ENCODE measurements around the gene PPP3CB.

Gene PPP3CB

DNA sequence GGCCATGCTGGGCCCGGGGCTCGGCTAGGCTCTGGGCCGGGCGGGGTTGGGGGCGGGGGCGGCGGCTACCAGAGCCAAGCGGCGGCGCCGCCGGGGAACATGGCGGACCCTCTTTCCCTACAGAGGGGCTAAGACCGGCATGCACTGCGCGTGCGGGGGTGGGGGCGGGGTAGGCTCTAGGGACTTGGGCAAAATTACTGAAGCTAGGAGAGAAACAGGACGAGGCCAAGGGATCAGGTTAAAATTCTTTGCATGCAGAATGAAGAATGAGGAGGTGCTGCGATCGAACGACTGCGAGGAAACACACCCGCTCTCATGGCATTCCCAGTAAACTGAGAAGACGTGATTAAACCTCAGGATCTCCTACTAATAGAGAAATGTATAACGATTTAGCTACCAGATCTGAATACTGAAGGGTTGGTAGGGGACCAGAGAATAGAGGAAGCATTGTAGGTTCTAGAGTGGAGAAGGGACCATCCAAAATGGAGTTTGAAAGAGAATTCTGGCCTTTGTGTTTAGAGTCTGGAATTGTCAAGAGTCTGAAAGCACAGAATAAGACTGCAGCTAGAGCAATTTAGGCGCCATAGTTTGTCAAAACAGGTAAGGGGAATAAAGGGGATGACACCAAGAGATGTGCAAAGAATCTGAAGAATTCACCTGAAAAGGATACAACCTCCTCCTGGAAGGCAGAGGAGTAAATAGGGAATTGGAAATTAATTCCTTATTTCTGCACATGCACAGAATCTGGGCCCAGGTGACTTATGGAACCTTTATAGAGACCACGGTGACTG is at the start of gene PPP3CB:
TSS of gene PPP3CB (minus strand) at position 141 of the 791 bp plus-strand sequence. CDS start at position 6, 135 bp downstream.
- in situ Hi-C loops (cut with HindIII; ENCODE audit: low sequenced_read_pairs) = no loop called here
- DNase-seq (ENCODE audit: low read depth, low spot score) = peak; percentile 99
- H3K4me3 ChIP-seq (ENCODE audit: low read depth, low read length) = peak within 1 kb of the TSS; percentile 96
- TF ChIP-seq, protein P1, sequence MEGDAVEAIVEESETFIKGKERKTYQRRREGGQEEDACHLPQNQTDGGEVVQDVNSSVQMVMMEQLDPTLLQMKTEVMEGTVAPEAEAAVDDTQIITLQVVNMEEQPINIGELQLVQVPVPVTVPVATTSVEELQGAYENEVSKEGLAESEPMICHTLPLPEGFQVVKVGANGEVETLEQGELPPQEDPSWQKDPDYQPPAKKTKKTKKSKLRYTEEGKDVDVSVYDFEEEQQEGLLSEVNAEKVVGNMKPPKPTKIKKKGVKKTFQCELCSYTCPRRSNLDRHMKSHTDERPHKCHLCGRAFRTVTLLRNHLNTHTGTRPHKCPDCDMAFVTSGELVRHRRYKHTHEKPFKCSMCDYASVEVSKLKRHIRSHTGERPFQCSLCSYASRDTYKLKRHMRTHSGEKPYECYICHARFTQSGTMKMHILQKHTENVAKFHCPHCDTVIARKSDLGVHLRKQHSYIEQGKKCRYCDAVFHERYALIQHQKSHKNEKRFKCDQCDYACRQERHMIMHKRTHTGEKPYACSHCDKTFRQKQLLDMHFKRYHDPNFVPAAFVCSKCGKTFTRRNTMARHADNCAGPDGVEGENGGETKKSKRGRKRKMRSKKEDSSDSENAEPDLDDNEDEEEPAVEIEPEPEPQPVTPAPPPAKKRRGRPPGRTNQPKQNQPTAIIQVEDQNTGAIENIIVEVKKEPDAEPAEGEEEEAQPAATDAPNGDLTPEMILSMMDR (IDR thresholded peaks at IDR 0.05; ENCODE audit: low read depth, low read length) = no peak

DNA sequence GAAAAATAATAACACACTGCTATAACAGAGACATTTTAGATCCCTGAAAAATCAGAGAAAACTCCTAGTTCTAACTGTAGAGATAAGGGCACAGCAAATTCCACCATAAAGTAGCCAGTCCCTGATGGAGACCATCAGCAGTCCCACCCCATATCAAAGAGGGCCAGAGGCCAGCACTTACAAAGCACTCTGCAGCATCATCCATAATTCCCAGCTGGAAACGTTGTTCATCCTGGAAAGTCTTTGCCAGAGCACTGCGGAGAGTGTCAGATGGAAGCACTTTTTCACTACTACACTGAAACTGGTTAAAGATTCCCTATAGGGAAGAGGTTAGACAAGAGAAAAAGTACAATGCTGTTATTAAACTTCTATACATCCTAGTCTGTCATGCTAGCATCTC is 49.5 kb upstream of the PPP3CB start:
- no peak overlapping the region for H3K4me3 ChIP-seq (ENCODE audit: low read depth, low read length)
- in situ Hi-C loops (cut with HindIII; ENCODE audit: low sequenced_read_pairs) = no loop called here
- no peak for DNase-seq (ENCODE audit: low read depth, low spot score)
- TF ChIP-seq, protein P1 (IDR thresholded peaks at IDR 0.05; ENCODE audit: low read depth, low read length) = no peak

DNA sequence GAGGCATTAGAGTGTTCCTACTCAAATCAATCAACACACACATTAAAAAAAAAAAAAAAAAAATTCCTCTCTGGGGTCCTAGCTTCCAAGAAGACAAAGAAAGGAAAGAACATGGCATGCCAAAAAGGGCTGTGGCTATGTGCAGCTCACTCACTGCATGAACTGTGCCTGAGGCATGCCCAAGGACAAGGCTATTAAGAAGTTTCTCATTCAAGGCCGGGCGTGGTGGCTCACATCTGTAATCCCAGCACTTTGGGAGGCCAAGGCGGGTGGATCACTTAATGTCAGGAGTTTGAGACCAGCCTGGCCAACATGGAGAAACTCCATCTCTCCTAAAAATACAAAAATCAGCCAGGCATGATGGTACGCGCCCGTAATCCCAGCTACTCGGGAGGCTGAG is 41.9 kb upstream of the PPP3CB start:
- H3K4me3 ChIP-seq (ENCODE audit: low read depth, low read length) = no peak overlapping the region
- in situ Hi-C loops (cut with HindIII; ENCODE audit: low sequenced_read_pairs) = no loop called here
- DNase-seq (ENCODE audit: low read depth, low spot score) = no peak
- TF ChIP-seq, protein P1 (IDR thresholded peaks at IDR 0.05; ENCODE audit: low read depth, low read length) = no peak

DNA sequence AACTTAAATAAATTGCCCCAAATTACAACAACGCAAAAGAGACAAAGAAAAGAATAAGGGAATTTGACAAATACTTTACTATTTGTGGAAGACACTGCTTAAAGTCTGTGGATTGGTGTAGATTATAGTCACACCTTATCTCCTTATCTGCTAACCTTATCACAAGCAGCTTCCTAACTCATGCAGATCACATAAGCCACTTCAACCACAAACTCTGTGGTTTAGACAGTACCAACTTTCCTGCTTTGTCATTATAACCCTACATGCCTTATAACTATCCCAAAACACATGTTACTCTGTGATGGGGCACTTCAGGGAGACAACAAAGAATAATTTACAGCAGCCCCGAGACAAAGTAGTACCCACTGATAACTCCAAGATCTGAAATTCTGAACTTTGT is 41.5 kb upstream of the PPP3CB start:
- in situ Hi-C loops (cut with HindIII; ENCODE audit: low sequenced_read_pairs) = no loop called here
- TF ChIP-seq, protein P1 (IDR thresholded peaks at IDR 0.05; ENCODE audit: low read depth, low read length) = no peak
- no peak for DNase-seq (ENCODE audit: low read depth, low spot score)
- H3K4me3 ChIP-seq (ENCODE audit: low read depth, low read length) = no peak overlapping the region

DNA sequence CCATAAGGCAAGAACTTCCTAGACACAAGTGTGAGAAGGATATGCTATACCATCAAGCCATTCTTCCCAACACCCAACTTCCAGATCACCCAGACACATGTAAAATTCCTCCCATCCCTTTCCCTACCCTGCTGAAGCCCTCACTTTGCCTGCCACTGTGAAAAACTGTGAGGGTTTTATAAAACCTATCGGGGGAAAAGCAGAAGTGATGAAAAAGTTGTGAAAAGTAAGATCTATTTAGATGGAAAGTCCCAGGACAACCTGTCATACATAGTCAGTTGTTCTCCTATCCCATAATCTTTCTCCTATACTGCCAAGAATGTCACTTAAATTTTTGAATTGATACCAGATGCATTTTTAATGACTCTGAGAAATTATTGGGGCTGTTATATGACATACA is 39.0 kb upstream of the PPP3CB start:
- in situ Hi-C loops (cut with HindIII; ENCODE audit: low sequenced_read_pairs) = no loop called here
- no peak overlapping the region for H3K4me3 ChIP-seq (ENCODE audit: low read depth, low read length)
- TF ChIP-seq, protein P1 (IDR thresholded peaks at IDR 0.05; ENCODE audit: low read depth, low read length) = no peak
- DNase-seq (ENCODE audit: low read depth, low spot score) = no peak

DNA sequence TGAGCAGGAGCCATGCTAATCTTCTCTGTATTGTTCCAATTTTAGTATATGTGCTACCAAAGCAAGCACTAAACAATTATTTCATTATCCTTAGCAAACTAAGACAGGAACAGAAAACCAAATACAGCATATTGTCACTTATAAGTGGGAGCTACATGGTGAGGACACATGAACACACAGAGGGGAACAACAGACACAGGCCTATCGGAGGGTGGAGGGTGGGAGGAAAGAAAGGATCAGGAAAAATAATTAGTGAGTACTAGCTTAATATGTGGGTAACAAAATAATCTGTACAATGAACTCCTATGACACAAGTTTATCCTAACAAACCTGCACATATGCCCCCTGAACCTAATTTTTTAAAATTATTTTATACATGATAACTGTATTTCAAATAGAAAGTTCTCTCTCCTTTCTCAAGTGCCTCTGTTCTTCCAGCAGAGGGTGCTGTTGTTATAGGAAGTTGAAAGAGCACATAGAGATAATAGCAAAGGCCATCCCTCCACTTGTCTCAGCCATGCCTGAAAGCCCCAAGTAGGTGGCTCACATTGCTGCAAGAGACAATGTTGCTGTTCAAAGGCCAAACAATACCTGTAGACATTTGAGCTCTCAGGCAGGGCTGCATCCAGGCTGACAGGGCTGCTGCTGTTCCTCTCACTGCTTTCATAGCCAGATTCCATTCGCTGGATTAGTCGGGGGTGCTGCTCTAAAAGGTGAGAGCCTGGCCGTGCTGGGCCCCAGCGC is 33.4 kb upstream of the PPP3CB start:
- DNase-seq (ENCODE audit: low read depth, low spot score) = peak; percentile 78
- H3K4me3 ChIP-seq (ENCODE audit: low read depth, low read length) = no peak overlapping the region
- TF ChIP-seq, protein P1 (IDR thresholded peaks at IDR 0.05; ENCODE audit: low read depth, low read length) = peak; percentile 75
- in situ Hi-C loops (cut with HindIII; ENCODE audit: low sequenced_read_pairs) = no loop called here
